ENCODE measurements around the gene TBCC.

DNA sequence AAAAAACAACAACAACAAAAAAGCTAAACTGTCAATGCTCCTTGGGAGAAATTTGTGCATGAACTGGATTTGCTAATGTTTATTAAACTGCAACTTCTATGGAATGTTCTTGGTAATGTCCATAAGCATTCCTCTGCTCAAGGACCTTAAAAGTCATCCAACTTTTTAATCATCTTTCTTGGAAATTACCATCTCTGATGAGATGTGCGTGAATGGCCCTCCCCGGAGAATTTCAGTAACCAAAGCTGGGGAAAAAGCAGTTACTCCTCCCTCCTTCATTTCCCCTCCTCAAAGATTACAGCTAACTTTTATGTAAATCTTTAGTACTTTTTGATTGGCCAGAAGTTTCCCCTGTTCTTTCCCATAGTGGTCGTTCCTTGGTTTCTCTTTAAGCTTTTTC lies 5.2 kb downstream of the TBCC start:
- TF ChIP-seq, protein P1, sequence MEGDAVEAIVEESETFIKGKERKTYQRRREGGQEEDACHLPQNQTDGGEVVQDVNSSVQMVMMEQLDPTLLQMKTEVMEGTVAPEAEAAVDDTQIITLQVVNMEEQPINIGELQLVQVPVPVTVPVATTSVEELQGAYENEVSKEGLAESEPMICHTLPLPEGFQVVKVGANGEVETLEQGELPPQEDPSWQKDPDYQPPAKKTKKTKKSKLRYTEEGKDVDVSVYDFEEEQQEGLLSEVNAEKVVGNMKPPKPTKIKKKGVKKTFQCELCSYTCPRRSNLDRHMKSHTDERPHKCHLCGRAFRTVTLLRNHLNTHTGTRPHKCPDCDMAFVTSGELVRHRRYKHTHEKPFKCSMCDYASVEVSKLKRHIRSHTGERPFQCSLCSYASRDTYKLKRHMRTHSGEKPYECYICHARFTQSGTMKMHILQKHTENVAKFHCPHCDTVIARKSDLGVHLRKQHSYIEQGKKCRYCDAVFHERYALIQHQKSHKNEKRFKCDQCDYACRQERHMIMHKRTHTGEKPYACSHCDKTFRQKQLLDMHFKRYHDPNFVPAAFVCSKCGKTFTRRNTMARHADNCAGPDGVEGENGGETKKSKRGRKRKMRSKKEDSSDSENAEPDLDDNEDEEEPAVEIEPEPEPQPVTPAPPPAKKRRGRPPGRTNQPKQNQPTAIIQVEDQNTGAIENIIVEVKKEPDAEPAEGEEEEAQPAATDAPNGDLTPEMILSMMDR (IDR thresholded peaks at IDR 0.05; ENCODE audit: low read length) = no peak
- no peak for TF ChIP-seq EZH2 (optimal IDR thresholded peaks at IDR 0.05; ENCODE audit: low read depth, low read length)

Measured in MM.1S (cell line).